Kidney epithelial cell (primary cell): ENCODE data around the gene EPOP. TPM values are rescaled to one million over a fixed set of nuclear protein-coding genes. Genes with fewer than 3 reads are reported as not detected.
A peak's percentile ranks its signal among the peaks of the same experiment; 100 is the strongest.

Experiments
- DNase-seq: peaks from one replicate; pipeline ENCODE4 v3.0.0-alpha.2; 2010; ENCODE audit warnings: low read depth
- H3K27me3 ChIP-seq: 2 replicates; pipeline ENCODE4 v1.6.0; 2011; ENCODE audit warnings: low read length; ENCODE audit not compliant: control insufficient read depth, insufficient read depth
- H3K36me3 ChIP-seq: 2 replicates; pipeline ENCODE4 v1.5.1; 2011; ENCODE audit warnings: low read length; ENCODE audit not compliant: control insufficient read depth, insufficient read depth
- H3K4me3 ChIP-seq: 2 replicates; pipeline ENCODE4 v1.5.1; 2011; ENCODE audit warnings: low read depth, mild to moderate bottlenecking, control low read depth, low read length
- total RNA-seq: library from RNA; depleted of rRNA; stranded (reverse); fragments of >200 nt; gene quantifications from 2 replicates; pipeline ENCODE4 v1.2.3, GENCODE V29; 2015
- TF ChIP-seq, protein P1 (sequence below): IDR thresholded peaks from 2 replicates; pipeline ENCODE4 v1.5.1; 2011; ENCODE audit warnings: mild to moderate bottlenecking, moderate library complexity, low read length, control low read depth, inconsistent platforms; ENCODE audit not compliant: insufficient read depth, poor library complexity, severe bottlenecking

EPOP gene
- total RNA-seq, 1 donor from 2014 or later = 6.4 TPM

DNA sequence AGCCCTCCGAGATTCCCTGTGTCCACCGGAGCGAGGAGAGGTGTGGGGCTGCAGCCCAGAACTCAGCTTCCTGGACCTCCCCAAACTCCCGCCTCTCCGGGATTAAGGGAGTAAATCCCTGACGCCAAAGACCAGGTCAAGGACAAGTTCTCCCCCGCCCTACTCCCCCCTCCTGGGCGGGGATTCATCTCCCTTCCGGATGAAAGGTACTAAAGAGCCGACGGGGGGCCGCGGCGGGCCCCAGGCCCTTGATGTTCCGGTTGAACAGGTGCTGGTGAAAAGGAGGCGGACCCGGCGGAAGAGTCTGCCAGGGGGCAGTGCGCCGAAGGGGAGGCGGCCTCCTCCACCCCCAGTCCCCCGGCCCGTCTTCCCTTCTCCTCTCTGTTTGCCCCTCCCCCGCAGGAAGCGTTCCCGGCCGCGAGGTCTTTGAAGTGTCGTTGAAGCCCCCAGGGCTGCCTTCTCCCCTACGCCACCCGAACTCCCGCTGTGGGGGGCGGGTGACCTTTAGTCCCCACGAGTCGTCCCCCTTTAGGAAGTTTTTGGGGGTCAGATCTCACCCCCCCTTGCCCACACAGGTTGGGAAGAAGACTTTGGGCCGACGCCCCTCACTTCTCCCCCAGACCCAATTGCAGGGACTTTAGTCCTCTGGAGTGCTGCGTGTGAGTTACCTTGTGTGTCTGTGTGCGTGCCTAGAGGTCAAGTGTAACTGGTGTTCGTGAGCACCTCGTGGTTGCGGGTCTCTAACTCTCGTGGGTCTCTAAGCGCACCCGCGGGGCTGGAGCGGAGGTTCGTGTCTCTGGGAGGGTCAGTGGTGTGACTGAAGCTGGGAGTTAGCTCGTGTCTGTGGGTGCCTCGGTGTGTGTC is 29.2 kb upstream of the EPOP start:
- Histone ChIP-seq H3K36me3 (peaks cover 1% of the 10 kb centered on the region), H3K27me3 (no peaks in the 10 kb centered on the region), H3K4me3 (peak overlapping the region; percentile 45)
- TF ChIP-seq, protein P1, sequence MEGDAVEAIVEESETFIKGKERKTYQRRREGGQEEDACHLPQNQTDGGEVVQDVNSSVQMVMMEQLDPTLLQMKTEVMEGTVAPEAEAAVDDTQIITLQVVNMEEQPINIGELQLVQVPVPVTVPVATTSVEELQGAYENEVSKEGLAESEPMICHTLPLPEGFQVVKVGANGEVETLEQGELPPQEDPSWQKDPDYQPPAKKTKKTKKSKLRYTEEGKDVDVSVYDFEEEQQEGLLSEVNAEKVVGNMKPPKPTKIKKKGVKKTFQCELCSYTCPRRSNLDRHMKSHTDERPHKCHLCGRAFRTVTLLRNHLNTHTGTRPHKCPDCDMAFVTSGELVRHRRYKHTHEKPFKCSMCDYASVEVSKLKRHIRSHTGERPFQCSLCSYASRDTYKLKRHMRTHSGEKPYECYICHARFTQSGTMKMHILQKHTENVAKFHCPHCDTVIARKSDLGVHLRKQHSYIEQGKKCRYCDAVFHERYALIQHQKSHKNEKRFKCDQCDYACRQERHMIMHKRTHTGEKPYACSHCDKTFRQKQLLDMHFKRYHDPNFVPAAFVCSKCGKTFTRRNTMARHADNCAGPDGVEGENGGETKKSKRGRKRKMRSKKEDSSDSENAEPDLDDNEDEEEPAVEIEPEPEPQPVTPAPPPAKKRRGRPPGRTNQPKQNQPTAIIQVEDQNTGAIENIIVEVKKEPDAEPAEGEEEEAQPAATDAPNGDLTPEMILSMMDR = no peak
- no peak for DNase-seq

DNA sequence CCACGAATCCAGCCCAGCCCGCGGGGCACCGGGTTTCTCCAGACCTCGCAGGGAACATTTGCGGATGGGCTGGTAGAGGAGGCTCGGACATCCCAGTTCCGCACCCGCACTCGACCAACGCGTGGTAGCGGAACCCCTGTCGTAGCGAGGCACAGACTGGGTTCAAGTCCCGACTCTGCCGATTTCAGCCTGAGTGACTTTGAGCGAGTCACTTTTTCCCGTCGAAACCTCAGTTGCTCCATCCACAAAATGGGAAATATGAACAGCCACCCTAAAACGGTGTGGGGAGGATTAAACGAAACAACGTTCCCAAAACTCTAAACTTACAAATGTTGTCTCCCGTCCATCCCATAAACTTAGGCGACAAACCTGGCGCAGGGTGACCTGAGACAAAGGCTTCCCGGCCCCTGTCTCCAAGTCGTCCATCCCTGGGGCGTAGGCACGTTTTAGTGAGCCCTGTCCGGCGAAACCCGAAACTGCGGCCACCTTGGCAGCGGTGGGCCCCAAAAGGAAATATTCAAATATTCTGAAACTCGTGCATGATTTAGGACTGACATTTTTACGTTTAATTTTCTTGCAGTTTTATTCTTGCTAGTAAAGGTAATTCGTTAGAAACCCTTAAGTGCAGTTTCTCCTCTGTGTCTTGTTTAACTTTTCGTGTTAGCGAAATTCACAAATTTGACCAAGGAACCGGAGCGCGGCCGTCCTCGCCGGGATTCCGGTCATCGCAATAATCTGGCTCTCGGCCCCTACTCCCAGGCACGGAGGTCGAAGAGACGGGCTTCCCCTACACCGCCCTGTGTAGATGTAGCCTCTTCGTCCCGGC is 28.4 kb upstream of the EPOP start:
- TF ChIP-seq, protein P1 = no peak
- Histone ChIP-seq H3K27me3 (no peaks in the 10 kb centered on the region), H3K36me3 (peaks cover 1% of the 10 kb centered on the region), H3K4me3 (peak overlapping the region; percentile 45)
- no peak for DNase-seq

DNA sequence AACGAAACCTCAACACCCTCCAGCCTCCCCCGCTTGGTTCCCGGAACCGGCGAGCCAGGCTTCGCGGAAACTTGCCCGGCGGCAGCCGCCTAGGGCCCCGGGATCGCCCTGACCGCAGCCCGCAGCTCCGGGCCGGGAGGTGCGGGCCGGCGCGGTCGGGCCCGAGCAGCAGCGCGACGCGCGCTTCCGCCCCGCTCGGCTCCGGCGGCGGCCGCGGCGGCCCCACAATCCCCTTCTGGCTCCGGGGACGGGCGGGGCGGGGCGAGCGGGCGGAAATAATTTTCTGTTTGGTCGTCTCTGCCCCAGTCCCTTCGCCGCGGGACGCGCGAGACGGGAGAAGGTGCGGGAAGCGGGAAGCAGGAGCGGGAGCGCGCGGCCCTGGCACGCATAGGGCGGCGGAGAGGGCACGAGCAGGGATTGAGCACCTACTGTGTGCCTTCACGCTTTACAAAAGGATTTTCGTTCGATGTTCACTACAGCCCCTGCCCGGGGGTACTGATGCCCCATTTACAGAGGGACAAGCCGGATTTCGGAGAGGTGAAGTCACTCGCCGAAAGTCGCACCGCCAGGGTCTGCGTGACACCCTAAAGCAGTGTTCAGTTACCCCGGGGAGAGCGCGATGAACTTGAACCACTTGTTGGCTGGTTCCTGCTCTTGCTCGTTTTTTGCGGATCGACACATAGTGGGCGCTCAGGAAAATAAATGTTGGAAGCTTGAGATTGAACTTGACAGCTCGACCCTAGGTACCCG is 27.6 kb upstream of the EPOP start:
- peak overlapping the region; percentile 45 for H3K4me3 ChIP-seq
- TF ChIP-seq, protein P1 = no peak
- no peak for DNase-seq
- H3K27me3 ChIP-seq = no peaks in the 10 kb centered on the region
- no peaks in the 10 kb centered on the region for H3K36me3 ChIP-seq

DNA sequence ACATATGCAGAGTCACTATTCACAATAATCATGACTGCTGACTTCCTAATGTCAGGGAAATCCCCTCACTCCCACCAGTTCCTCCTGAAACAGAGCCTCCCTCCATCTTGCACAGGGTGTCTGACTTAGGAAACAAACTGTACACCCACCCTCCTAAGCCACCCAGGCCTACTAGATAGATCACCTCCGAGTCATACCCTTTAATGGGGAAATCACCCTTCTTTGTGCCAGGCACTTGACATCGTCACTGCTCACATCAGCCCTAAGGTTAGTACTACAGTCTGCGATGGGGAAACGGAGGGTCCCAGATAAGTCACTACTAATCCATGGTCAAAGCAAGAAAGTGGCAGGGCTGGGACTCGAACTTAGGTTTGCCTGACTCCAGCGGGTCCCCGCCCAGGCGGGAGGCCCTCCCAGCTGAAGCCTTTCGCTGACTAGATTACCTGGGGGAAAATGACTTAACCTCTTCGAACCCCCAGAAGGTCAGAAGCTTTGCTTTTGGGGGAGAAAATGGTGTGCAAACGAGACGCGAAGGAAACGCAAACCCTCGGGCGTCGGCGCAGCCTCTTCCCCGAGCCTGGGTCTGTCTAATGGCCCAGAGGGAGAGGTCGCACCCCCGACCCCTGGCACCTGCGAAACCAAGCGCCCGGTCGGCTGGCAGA is 26.9 kb upstream of the EPOP start:
- Histone ChIP-seq H3K27me3 (no peaks in the 10 kb centered on the region), H3K36me3 (no peaks in the 10 kb centered on the region), H3K4me3 (peak overlapping the region; percentile 45)
- no peak for DNase-seq
- TF ChIP-seq, protein P1 = no peak

DNA sequence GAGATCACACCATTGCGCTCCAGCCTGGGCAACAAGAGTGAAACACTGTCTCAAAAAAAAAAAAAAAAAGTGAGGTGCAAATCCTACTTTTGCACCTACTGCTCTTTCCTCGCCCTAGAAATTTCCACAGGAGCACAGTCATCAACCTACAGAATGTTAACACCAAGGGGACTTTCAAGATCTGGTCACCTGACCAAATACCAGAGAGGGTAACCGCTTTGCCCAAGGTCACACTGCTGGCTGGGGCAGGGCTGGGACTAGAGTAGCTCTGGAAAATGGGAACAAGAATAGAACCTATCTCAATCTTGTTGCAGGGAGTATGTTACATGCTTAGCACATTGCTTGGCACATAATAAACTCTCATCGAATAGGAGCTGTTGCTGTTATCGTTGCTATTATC is 24.0 kb upstream of the EPOP start:
- no peaks in the 10 kb centered on the region for H3K27me3 ChIP-seq
- no peak for DNase-seq

More for the DNA sequence above, 24.0 kb upstream of the EPOP start:
- Histone ChIP-seq H3K4me3 (no peak overlapping the region), H3K36me3 (no peaks in the 10 kb centered on the region)
- TF ChIP-seq, protein P1 = no peak
